GM12878 (cell line): ENCODE results near the gene PRX. TPM values are rescaled to one million over a fixed set of nuclear protein-coding genes. Genes with fewer than 3 reads are reported as not detected.

Experiments used
- ATAC-seq: fragments of 200-7000 bp; cut with Tn5 transposase; 3 replicates; pipeline ENCODE4 v1.9.1; 2020; ENCODE audit warnings: mild to moderate bottlenecking, moderate library complexity
- BruUV-seq: library from RNA; stranded (reverse); fragments of 400-500 nt; replicated peaks from 2 replicates; lab custom pipeline; 2021; lab: Mats Ljungman, UMichigan
- CTCF ChIA-PET: fragments of 300-600 bp; sonication (Branson Sonifier 250); formaldehyde crosslinking; extraction: SDS; loops from one replicate; lab custom pipeline; 2021; ENCODE audit warnings: inconsistent platforms; lab: Yijun Ruan, JAX
- POLR2A ChIA-PET: fragments of 350-600 bp; formaldehyde crosslinking; extraction: SDS; loops from one replicate; lab custom pipeline; 2021; ENCODE audit warnings: inconsistent platforms; lab: Charles Lee
- RAD21 ChIA-PET: fragments of 300-600 bp; sonication (Branson Sonifier 250); formaldehyde crosslinking; loops from one replicate; lab custom pipeline; 2023; ENCODE audit warnings: antibody characterized with exemption; ENCODE audit not compliant: unreplicated experiment; lab: Charles Lee
- SMC1A ChIA-PET: fragments of 300-600 bp; sonication (Branson Sonifier 250); formaldehyde crosslinking; loops from one replicate; lab custom pipeline; 2023; ENCODE audit not compliant: unreplicated experiment, uncharacterized antibody; lab: Charles Lee
- DNase-seq: peaks from one replicate; pipeline ENCODE4 v3.0.0-alpha.2; 2011; ENCODE audit warnings: low read depth, low spot score
- FAIRE-seq: peaks from 3 replicates; lab custom pipeline; 2011; peaks lifted over from hg19 to GRCh38; lab: Jason Lieb, UNC
- H2AFZ ChIP-seq: 2 replicates; pipeline ENCODE4 v1.6.0; 2011; ENCODE audit warnings: low read depth, low read length, control low read depth; ENCODE audit not compliant: control insufficient read depth
- H3K27ac ChIP-seq: 2 replicates; pipeline ENCODE4 v1.5.1; 2011; ENCODE audit warnings: control low read depth; ENCODE audit not compliant: control insufficient read depth, insufficient read depth
- H3K27me3 ChIP-seq, 2 experiments: replicated peaks in 1 of 2; 2 replicates each; pipeline versions ENCODE4 v1.6.0 to v1.6.1; 2011; ENCODE audit warnings: low read length in 1 of 2; ENCODE audit not compliant: control insufficient read depth in 2 of 2, insufficient read depth in 2 of 2
- H3K36me3 ChIP-seq, 2 experiments: 2 replicates each; pipeline ENCODE4 v1.5.1; 2011; ENCODE audit warnings: low read length in 1 of 2; ENCODE audit not compliant: control insufficient read depth in 2 of 2, insufficient read depth in 2 of 2
- H3K4me1 ChIP-seq: 2 replicates; pipeline ENCODE4 v1.6.1; 2011; ENCODE audit warnings: mild to moderate bottlenecking, low read length, moderate library complexity, mixed read lengths; ENCODE audit not compliant: control insufficient read depth, insufficient read depth
- H3K4me2 ChIP-seq: 2 replicates; pipeline ENCODE4 v1.6.0; 2011; ENCODE audit warnings: control low read depth; ENCODE audit not compliant: control insufficient read depth, insufficient read depth
- H3K4me3 ChIP-seq: fragments of 200-600 bp; sonication (generic); 2 replicates; pipeline ENCODE4 v1.5.1; 2016
- H3K79me2 ChIP-seq: 2 replicates; pipeline ENCODE4 v1.6.0; 2011; ENCODE audit warnings: low read length; ENCODE audit not compliant: control insufficient read depth, insufficient read depth
- H3K9ac ChIP-seq: 2 replicates; pipeline ENCODE4 v1.8.0; 2011; ENCODE audit warnings: low read length, control low read depth, mixed read lengths; ENCODE audit not compliant: control insufficient read depth, insufficient read depth
- H3K9me3 ChIP-seq: replicated peaks from 3 replicates; pipeline ENCODE4 v1.5.1; 2011; ENCODE audit warnings: mild to moderate bottlenecking, low read length; ENCODE audit not compliant: control insufficient read depth, insufficient read depth
- H4K20me1 ChIP-seq: 2 replicates; pipeline ENCODE4 v1.6.0; 2011; ENCODE audit not compliant: control insufficient read depth, insufficient read depth
- ATF2 ChIP-seq: IDR thresholded peaks from 2 replicates; pipeline ENCODE4 v1.6.1; 2012; ENCODE audit warnings: low read length, inconsistent platforms
- BHLHE40 ChIP-seq, 2 experiments: fragments of 450-650 bp in 1 of 2; IDR thresholded peaks; 2 replicates each; pipeline ENCODE4 v1.6.1; 2011 to 2017; ENCODE audit warnings: low read depth in 2 of 2, borderline replicate concordance in 1 of 2, improper control_type of control experiment in 1 of 2, low read length in 1 of 2, mild to moderate bottlenecking in 1 of 2
- CBX5 ChIP-seq: sonication (generic); IDR thresholded peaks from 2 replicates; pipeline ENCODE4 v1.6.1; 2016; ENCODE audit warnings: low read depth, moderate library complexity, mild to moderate bottlenecking, inconsistent platforms
- CHD2 ChIP-seq: IDR thresholded peaks from 2 replicates; pipeline ENCODE4 v1.6.1; 2011; ENCODE audit warnings: low read depth, low read length, improper control_type of control experiment, borderline replicate concordance
- ETV6 ChIP-seq, 2 experiments: fragments of 450-650 bp in 1 of 2; IDR thresholded peaks in 1 of 2; conservative IDR thresholded peaks in 1 of 2; 2 replicates each; pipeline ENCODE4 v1.6.1; 2014; ENCODE audit warnings: antibody characterized with exemption in 1 of 2, borderline replicate concordance in 1 of 2, low read depth in 1 of 2, mild to moderate bottlenecking in 1 of 2, moderate library complexity in 1 of 2
- HCFC1 ChIP-seq: fragments of 150-350 bp; IDR thresholded peaks from 2 replicates; pipeline ENCODE4 v1.6.1; 2014; ENCODE audit warnings: low read length
- JUNB ChIP-seq: IDR thresholded peaks from 2 replicates; pipeline ENCODE4 v1.6.1; 2016; ENCODE audit warnings: antibody characterized with exemption, mild to moderate bottlenecking
- JUND ChIP-seq: IDR thresholded peaks from 2 replicates; pipeline ENCODE4 v1.6.1; 2012; ENCODE audit warnings: low read depth, mild to moderate bottlenecking, low read length, improper control_type of control experiment, moderate library complexity
- MEF2A ChIP-seq: IDR thresholded peaks from 2 replicates; pipeline ENCODE4 v1.6.1; 2011; ENCODE audit warnings: low read depth, mild to moderate bottlenecking, low read length, moderate library complexity; ENCODE audit not compliant: insufficient read depth
- MLLT1 ChIP-seq: fragments of 450-650 bp; IDR thresholded peaks from 2 replicates; pipeline ENCODE4 v1.6.1; 2016; ENCODE audit warnings: mild to moderate bottlenecking
- NRF1 ChIP-seq: conservative IDR thresholded peaks from 2 replicates; pipeline ENCODE4 v1.6.1; 2011; ENCODE audit warnings: mild to moderate bottlenecking, low read depth, low read length, improper control_type of control experiment
- PAX5 ChIP-seq: IDR thresholded peaks from 2 replicates; pipeline ENCODE4 v1.6.1; 2011; ENCODE audit warnings: low read depth, low read length, borderline replicate concordance
- POLR2A ChIP-seq: IDR thresholded peaks from 2 replicates; pipeline ENCODE4 v1.6.1; 2011; ENCODE audit warnings: low read depth, mild to moderate bottlenecking, low read length
- WGBS: methylation state at CpG from one replicate; pipeline ENCODE4 v1.1.6; 2016; ENCODE audit warnings: low lambda C conversion rate; ENCODE audit not compliant: insufficient replicate concordance, insufficient coverage; ENCODE audit errors: missing lambda C conversion rate; 5-methylcytosine and 5-hydroxymethylcytosine counted together
- in situ Hi-C: fragments of 300-500 bp; cut with MboI; formaldehyde crosslinking; loops from 9 replicates; pipeline ENCODE4 v1.14.3; 2018; ENCODE audit warnings: mixed read lengths
- intact Hi-C: fragments of 100-400 bp; cut with micrococcal nuclease; formaldehyde crosslinking; loops from one replicate; pipeline ENCODE4 v1.14.2; 2022; ENCODE audit not compliant: unreplicated experiment
- polyA plus RNA-seq, 11 experiments: library from polyadenylated mRNA; depleted of rRNA in 4 of 11; unstranded in 6 of 11; stranded (reverse) in 5 of 11; fragments of >200 nt; fragmentation: Nextera tagmentation in 4 of 11; fragmentation: Illumina TruSeq in 1 of 11; extraction: Ambion mirVana in 4 of 11; extraction: Trizol in 1 of 11; gene quantifications; 1 replicate in 1 of 11; 2 replicates in 10 of 11; pipeline versions ENCODE4 v1.2.1 to v1.2.3, GENCODE V29; 2011 to 2016; ENCODE audit warnings: inconsistent platforms in 2 of 11, missing spikeins in 2 of 11, low read depth in 1 of 11
- total RNA-seq, 4 experiments: library from RNA; depleted of rRNA in 3 of 4; stranded (reverse); fragments of >200 nt in 3 of 4; fragmentation: Illumina TruSeq in 1 of 4; extraction: Trizol in 1 of 4; gene quantifications; 2 replicates each; pipeline versions ENCODE4 v1.2.1 to v1.2.3, GENCODE V29; 2013 to 2021

PRX gene
- total and polyA plus RNA-seq, 10 of the 15 experiments (the other 5 are each of a cell fraction or from before 2014, with no cell fraction given), result 0.02 to 1.4 (median 0.54) TPM; not detected in 1

GRCh38 chr19:40392123-40392522 lies 21.1 kb downstream of the PRX start:
- H3K4me1 ChIP-seq, result no peaks in the 10 kb centered on the region
- no peak overlapping the region for H3K27ac ChIP-seq
- no TSS peak for BruUV-seq
- intact Hi-C loops (no loop called here), in situ Hi-C loops (no loop called here)
- 11% methylated on average over 8 of the region's 8 CpGs for WGBS
- no peaks in the 10 kb centered on the region for H3K36me3 ChIP-seq
- H3K9me3 ChIP-seq, result no peaks in the 10 kb centered on the region
- DNase-seq (no peak), FAIRE-seq (no peak), ATAC-seq (no peak)
- ChIA-PET POLR2A (no interaction called here), RAD21 (no interaction called here), CTCF (no interaction called here), SMC1A (no interaction called here)
- no peak overlapping the region for H3K9ac ChIP-seq
- no peaks in the 10 kb centered on the region for H3K79me2 ChIP-seq
- H3K4me3 ChIP-seq, result no peak overlapping the region
- no peaks in the 10 kb centered on the region for H3K27me3 ChIP-seq
- H4K20me1 ChIP-seq, result no peaks in the 10 kb centered on the region
- no peak overlapping the region for H2AFZ ChIP-seq
- H3K4me2 ChIP-seq, result no peak overlapping the region
- no peak for TF ChIP-seq JUND
- no peak for TF ChIP-seq ETV6 (conservative IDR thresholded peaks at IDR 0.05 in 1 of 2, IDR thresholded peaks at IDR 0.05 in 1 of 2; ENCODE audit: borderline replicate concordance in 1 of 2, low read depth in 1 of 2)
- no peak for TF ChIP-seq ATF2
- TF ChIP-seq CBX5, result no peak
- TF ChIP-seq, all 136 proteins: peak for 0

- Histone ChIP-seq H3K36me3 (no peaks in the 10 kb centered on the region), H3K79me2 (no peaks in the 10 kb centered on the region), H4K20me1 (no peaks in the 10 kb centered on the region), H3K9me3 (no peaks in the 10 kb centered on the region), H2AFZ (no peak within 1 kb of the TSS), H3K9ac (no peak within 1 kb of the TSS), H3K27me3 (no peaks in the 10 kb centered on the region), H3K4me2 (no peak within 1 kb of the TSS), H3K4me3 (no peak within 1 kb of the TSS), H3K4me1 (no peaks in the 10 kb centered on the region), H3K27ac (no peak within 1 kb of the TSS)
- SMC1A ChIA-PET, result no interaction called here
- RAD21 ChIA-PET, result no interaction called here
- intact Hi-C loops, result no loop called here
- POLR2A ChIA-PET, result interaction anchor here (0.6 kb wide), 1 partner anchor 53 kb away, joined by 3 read pairs; no protein-coding TSS in a partner anchor
- CTCF ChIA-PET, result interaction anchor here (1.0 kb wide), 1 partner anchor 42 kb away, joined by 3 read pairs; the partner anchor contains the start of genes C19orf47 and PLD3
- DNase-seq (no peak), FAIRE-seq (no peak), ATAC-seq (no peak)
- no TSS peak for BruUV-seq
- WGBS, result 59% methylated on average over 10 of the region's 10 CpGs
- in situ Hi-C loops, result no loop called here
- no peak for TF ChIP-seq CHD2
- no peak for TF ChIP-seq BHLHE40 (IDR thresholded peaks at IDR 0.05; ENCODE audit: borderline replicate concordance in 1 of 2, low read depth in 2 of 2, low read length in 1 of 2)
- no peak for TF ChIP-seq MLLT1
- no peak for TF ChIP-seq JUNB
- no peak for TF ChIP-seq PAX5
- TF ChIP-seq MEF2A, result no peak
- no peak for TF ChIP-seq HCFC1
- no peak for TF ChIP-seq POLR2A
- TF ChIP-seq NRF1, result no peak
These were observed 23.0 kb downstream of the PRX start, which contains the start of gene HIPK4 for GRCh38 chr19:40390084-40390742. Gene HIPK4, minus strand, starts transcription at chr19:40390181. Its CDS starts 279 bp downstream, at chr19:40389902.
